IPS-18a (cell line): ENCODE results near the gene CLEC7A.

Experiments used
- H3K27ac ChIP-seq: one replicate; pipeline ENCODE4 v1.5.1; 2013; ENCODE audit warnings: low read length
- H3K27me3 ChIP-seq: one replicate; pipeline ENCODE4 v1.6.1; 2013; ENCODE audit warnings: mild to moderate bottlenecking, low read length; ENCODE audit not compliant: control insufficient read depth, insufficient read depth
- H3K36me3 ChIP-seq: one replicate; pipeline ENCODE4 v1.6.1; 2013; ENCODE audit warnings: low read depth, low read length; ENCODE audit not compliant: control insufficient read depth
- H3K4me1 ChIP-seq: one replicate; pipeline ENCODE4 v1.6.1; 2013; ENCODE audit warnings: low read depth, low read length; ENCODE audit not compliant: control insufficient read depth
- H3K4me3 ChIP-seq: one replicate; pipeline ENCODE4 v1.5.1; 2013; ENCODE audit warnings: low read length
- H3K9ac ChIP-seq: one replicate; pipeline ENCODE4 v1.6.1; 2013; ENCODE audit warnings: mild to moderate bottlenecking, low read length, moderate library complexity
- H3K9me3 ChIP-seq: one replicate; pipeline ENCODE4 v1.6.1; 2013; ENCODE audit warnings: low read depth, low read length; ENCODE audit not compliant: control insufficient read depth

Gene CLEC7A

DNA sequence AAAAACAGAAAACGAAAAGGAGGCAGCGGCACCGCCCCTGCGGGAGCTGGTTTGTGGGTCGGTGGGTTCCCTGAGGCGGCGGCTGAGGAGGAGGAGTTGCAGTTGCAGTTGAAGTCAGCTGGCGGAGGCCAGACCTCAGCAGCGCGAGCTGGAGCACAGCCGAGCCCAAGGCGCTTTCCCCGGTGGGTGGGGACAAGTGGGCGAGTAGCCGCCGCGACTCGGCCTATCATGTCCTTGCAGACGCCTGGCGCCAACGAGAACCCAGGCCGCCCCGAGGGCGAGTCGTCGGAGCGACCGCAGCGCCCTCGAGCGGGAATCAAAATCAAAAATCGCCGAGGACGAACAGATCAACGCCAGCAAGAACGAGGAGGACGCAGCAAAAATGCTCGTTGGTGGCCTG is 18.5 kb downstream of the CLEC7A start:
- no peak overlapping the region for H3K4me3 ChIP-seq
- H3K27me3 ChIP-seq: no peaks in the 10 kb centered on the region
- H3K9ac ChIP-seq: no peak overlapping the region
- no peak overlapping the region for H3K27ac ChIP-seq
- no peaks in the 10 kb centered on the region for H3K9me3 ChIP-seq
- H3K4me1 ChIP-seq: no peaks in the 10 kb centered on the region
- no peaks in the 10 kb centered on the region for H3K36me3 ChIP-seq

DNA sequence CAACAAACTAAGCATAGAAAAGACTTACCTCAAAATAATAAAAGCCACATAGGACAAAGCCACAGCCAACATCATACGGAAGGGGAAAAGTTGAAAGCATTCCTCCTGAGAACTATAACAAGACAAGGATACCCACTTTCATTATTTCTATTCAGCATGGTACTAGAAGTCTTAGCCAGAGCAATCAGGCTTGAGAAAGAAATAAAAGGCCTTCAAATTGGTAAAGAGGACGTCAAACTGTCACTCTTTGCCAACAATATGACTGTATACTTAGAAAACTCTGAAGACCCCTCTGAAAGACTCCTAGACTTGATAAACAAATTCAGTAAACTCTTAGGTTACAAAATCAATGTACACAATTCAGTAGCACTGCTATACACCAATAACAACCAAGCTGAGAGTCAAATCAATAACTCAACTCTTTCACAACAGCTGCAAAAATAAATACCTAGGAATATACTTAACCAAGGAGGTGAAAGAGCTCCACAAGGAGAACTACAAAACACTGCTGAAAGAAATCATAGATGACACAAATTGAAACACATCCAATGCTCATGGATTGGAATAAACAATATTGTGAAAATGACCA is 19.6 kb downstream of the CLEC7A start:
- no peaks in the 10 kb centered on the region for H3K27me3 ChIP-seq
- H3K9ac ChIP-seq: no peak overlapping the region
- H3K36me3 ChIP-seq: no peaks in the 10 kb centered on the region
- H3K4me1 ChIP-seq: no peaks in the 10 kb centered on the region
- H3K4me3 ChIP-seq: no peak overlapping the region
- no peaks in the 10 kb centered on the region for H3K9me3 ChIP-seq
- H3K27ac ChIP-seq: no peak overlapping the region

DNA sequence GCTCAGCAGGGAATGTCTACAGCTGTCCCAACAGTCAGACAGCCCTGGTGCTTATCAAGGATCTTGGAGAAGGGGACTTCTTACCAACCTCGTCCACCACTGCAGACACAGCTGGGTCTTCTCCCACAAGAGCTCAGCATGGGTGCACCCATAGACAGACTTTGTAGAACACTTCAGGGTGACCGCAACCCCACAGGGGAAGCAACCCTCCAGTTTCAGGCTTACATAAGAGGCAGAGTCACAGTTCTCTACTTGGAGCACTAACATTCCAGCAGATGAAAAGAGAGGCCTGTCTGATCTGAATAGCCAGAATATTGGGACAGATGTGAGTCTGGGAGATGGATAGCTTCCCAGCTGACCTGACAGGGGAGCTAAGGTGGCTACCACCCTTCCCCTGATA is 27.7 kb downstream of the CLEC7A start:
- Histone ChIP-seq H3K36me3 (no peaks in the 10 kb centered on the region), H3K9me3 (no peaks in the 10 kb centered on the region), H3K27me3 (no peaks in the 10 kb centered on the region), H3K27ac (no peak overlapping the region), H3K4me3 (no peak overlapping the region), H3K9ac (no peak overlapping the region), H3K4me1 (peaks cover 13% of the 10 kb centered on the region)

DNA sequence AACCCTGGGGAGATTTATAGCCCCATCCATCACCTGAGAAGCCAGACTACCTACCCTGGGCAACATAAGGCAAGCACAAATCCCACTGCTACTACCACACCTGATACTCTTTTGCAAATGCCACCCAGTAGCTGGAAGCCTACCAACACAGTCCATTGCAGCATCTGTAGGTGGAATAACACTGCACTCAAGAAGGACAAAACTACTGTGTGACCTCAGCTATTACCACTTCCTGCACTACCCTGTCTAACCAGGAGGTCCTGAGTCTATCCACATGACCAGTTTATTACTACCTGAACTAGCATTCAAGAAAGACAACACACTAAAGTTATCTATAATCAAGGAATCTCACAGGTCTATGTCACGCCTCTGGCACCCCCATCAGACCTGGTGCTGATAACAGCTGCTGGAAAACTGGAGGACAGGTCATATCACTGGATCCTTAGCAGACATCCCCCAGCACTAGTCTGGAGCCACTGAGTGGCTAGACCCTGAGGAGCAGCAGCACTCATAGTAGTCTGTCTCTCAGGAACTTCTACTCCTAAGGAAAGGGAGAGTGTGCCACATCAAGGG is 28.3 kb downstream of the CLEC7A start:
- peaks cover 13% of the 10 kb centered on the region for H3K4me1 ChIP-seq
- no peaks in the 10 kb centered on the region for H3K9me3 ChIP-seq
- no peaks in the 10 kb centered on the region for H3K27me3 ChIP-seq
- no peak overlapping the region for H3K9ac ChIP-seq
- H3K4me3 ChIP-seq: no peak overlapping the region
- no peaks in the 10 kb centered on the region for H3K36me3 ChIP-seq
- H3K27ac ChIP-seq: no peak overlapping the region

DNA sequence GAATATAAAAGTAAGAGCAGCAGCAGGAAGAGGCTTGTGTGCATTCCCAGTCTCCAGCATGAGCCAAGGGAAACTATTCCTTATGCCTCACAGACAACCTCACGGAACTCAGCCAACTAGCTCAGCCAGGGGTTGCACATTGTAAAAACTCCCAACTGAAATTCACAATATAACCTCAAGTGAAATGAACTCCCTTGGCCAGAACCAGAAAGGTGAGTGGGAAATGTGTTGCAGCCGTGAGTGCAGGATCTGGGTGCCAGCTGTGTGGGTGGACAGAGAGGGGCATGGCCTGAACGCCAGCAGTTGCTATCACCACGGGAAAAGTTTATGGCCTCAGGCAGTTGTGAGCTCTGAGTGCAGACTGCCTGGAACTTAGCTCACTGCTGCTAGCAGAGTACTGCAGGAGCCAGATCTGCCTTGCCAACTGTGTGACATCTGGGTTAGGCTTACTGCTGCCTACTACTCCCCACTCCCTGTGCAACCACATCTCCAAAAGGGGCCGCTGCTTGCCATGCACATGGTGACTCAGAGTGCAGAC is 28.9 kb downstream of the CLEC7A start:
- no peak overlapping the region for H3K4me3 ChIP-seq

DNA sequence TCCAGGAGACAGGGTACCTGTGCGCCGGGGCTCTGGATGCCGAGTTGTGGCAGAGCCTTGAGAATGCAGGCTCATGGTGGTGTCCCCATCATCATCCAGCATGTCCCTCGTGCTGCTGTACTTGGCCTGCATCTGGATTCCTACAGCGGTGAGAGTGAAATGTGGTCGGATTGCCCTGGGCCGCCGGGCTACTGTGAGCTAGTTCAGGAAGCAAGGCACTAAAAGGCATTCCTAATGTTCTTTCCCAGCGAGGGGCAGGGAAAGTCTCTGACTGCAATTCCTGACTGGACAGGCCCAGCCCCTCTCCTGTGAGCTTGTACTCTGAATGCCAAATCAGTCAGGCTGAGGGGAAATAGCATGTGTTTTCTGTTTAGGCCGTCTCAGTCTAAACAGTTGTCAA is 31.2 kb downstream of the CLEC7A start, which contains the start of gene CLEC1A:
CLEC1A (minus strand) TSS at position 195 of the 400 bp plus-strand sequence; CDS start at position 132, 63 bp downstream.
- H3K36me3 ChIP-seq: no peaks in the 10 kb centered on the region
- no peak within 1 kb of the TSS for H3K4me3 ChIP-seq
- H3K4me1 ChIP-seq: peaks cover 13% of the 10 kb centered on the region
- no peaks in the 10 kb centered on the region for H3K27me3 ChIP-seq
- no peak within 1 kb of the TSS for H3K27ac ChIP-seq
- H3K9me3 ChIP-seq: no peaks in the 10 kb centered on the region
- H3K9ac ChIP-seq: no peak within 1 kb of the TSS

More for the DNA sequence above, 28.9 kb downstream of the CLEC7A start:
- no peak overlapping the region for H3K9ac ChIP-seq
- no peaks in the 10 kb centered on the region for H3K36me3 ChIP-seq
- no peaks in the 10 kb centered on the region for H3K27me3 ChIP-seq
- H3K4me1 ChIP-seq: peaks cover 13% of the 10 kb centered on the region
- H3K9me3 ChIP-seq: no peaks in the 10 kb centered on the region
- no peak overlapping the region for H3K27ac ChIP-seq

DNA sequence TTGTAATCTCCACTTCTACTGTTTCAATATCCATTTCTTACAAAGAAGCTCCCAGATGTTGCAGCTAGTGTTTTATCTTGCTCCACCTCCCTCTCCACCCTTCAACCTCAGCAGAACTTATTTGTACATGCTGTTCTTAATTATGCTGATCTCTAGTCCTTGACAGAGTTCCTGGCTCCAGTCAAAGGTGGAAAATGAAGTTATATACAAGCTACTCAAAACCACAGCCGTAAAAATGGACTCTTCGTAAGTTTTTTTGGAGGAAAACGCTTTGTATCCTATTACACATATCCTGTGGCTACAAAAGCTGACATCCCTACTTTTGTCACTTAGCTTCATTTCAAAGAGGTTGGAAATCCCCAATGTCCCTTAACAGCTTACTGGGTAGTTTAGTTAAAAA is 32.5 kb downstream of the CLEC7A start:
- Histone ChIP-seq H3K4me1 (peaks cover 13% of the 10 kb centered on the region), H3K27me3 (no peaks in the 10 kb centered on the region), H3K27ac (no peak overlapping the region), H3K9me3 (no peaks in the 10 kb centered on the region), H3K9ac (no peak overlapping the region), H3K36me3 (no peaks in the 10 kb centered on the region), H3K4me3 (no peak overlapping the region)

DNA sequence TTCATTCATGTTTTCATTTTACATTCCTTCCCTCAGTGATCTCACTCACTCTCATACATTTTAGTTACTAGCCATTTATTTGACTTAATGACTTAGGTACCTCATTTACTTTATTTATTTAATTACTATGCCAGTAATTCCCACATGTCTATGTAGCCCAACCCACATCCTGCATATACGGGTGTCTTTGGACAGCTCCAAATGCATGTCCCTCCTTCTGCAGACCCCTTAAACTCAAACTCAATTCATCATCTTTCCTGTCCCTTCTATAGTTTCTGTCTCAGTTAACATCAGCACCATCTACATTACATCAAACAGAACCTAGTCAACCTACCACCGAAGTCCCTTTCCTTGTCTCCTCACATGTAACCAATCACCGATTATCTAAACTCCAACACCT is 34.0 kb downstream of the CLEC7A start:
- H3K9me3 ChIP-seq: no peaks in the 10 kb centered on the region
- no peaks in the 10 kb centered on the region for H3K36me3 ChIP-seq
- H3K27ac ChIP-seq: no peak overlapping the region
- peaks cover 13% of the 10 kb centered on the region for H3K4me1 ChIP-seq
- no peak overlapping the region for H3K9ac ChIP-seq
- H3K4me3 ChIP-seq: no peak overlapping the region
- no peaks in the 10 kb centered on the region for H3K27me3 ChIP-seq

DNA sequence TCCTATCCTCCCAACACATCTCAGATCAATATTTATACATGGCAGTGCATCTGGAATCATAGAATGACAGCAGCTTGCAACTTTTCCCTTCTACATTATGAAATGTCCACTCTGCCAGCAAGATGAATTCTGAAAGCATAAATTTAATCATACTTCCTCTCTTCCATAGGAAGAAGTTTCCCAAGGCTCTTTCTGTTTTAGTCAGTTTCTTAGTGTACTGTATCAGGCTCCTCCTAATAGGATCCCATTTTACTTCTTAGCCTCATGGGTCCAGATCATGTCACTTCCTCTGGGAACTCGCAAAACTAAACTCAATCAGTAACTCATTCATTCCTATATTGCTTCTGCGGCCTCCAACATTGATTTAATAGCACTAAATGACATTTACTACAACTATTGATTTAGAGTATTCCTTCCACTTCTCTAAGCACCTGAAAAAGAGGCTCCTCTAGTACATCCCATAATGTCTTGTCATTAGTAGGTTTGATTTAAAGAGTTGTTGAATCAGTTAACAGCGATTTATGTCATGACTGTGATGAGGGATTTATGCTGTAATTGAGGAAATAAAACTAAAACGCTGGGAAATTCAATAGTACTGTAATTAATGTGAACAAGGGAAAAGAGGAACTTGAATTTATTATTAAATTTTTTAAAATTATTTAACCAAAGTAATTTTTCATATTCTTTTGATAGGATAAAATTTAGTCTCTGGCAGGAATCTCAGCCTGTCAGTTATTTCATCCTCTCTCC is 35.2 kb downstream of the CLEC7A start:
- Histone ChIP-seq H3K27ac (no peak overlapping the region), H3K4me1 (peaks cover 16% of the 10 kb centered on the region), H3K4me3 (no peak overlapping the region), H3K27me3 (no peaks in the 10 kb centered on the region), H3K9ac (no peak overlapping the region), H3K36me3 (no peaks in the 10 kb centered on the region), H3K9me3 (no peaks in the 10 kb centered on the region)

DNA sequence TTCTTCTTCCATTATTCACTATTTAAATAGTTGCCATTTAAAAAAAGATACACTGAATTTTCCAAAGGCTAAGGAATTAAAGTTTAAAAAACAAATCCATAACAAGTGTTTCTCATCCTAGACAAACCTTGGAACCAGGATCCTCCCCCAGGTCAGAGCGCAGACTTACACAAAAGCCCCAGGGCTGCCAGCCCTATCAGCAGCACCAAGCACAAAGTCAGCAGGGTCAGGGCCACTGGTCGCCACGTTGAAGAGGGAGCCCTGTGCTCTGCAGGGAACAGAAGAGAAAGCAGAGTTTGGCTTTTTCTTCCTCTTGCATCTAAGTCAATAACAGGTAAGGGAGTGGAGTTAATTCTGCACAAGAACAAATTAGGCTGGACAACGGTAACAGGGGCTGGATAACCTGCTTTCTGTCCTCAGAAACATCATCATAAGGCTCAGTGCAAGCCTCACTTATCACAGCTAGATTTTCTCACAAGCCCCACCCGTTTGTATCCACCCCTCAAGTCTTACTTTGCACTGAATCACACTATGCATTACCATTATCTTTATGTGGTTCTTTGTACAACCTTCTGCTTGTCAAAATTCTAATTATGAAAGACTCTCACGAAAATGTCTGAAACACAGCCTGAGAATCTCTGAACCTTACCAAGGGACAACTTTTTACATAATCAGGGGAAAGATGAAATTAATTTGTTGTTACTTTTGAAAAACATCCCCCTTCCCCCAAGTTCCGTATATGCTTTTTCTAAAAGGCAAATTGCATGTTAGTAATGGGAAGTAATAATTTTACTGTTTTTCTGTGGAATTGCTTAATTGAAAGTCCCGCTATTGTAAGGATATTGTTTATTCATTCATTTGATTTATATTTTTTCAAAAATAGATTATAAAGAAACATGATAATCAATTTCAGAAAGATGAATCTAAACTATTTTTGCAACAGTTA is 40.8 kb downstream of the CLEC7A start:
- no peak overlapping the region for H3K9ac ChIP-seq
- H3K27ac ChIP-seq: no peak overlapping the region
- H3K4me1 ChIP-seq: peaks cover 11% of the 10 kb centered on the region
- no peak overlapping the region for H3K4me3 ChIP-seq
- no peaks in the 10 kb centered on the region for H3K36me3 ChIP-seq
- H3K27me3 ChIP-seq: no peaks in the 10 kb centered on the region
- no peaks in the 10 kb centered on the region for H3K9me3 ChIP-seq

DNA sequence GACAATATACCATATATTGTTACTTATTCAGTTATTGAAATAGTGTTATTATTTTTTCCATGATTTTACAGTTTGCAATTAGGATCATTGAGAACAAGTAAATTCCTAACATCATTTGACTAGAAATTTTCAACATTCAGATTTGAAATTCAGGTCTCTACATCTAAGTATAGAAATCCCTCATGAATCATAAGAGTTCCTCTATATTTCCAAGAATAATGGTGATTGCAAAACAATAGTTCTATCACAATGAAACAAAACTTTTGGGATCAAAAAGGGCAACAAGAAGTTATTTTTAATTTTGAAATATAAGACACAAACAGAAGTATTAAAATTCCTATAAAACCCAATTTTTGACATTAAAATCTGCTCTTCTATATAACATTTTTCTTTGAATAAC is 42.0 kb downstream of the CLEC7A start:
- Histone ChIP-seq H3K9me3 (no peaks in the 10 kb centered on the region), H3K27ac (no peak overlapping the region), H3K4me3 (no peak overlapping the region), H3K4me1 (peaks cover 11% of the 10 kb centered on the region), H3K9ac (no peak overlapping the region), H3K27me3 (no peaks in the 10 kb centered on the region), H3K36me3 (no peaks in the 10 kb centered on the region)
